Islet of Langerhans (tissue), 1 donor: ENCODE data around the gene CHPF.

Source experiments
- FAIRE-seq: peaks from one replicate; lab custom pipeline; 2011; peaks lifted over from hg19 to GRCh38; lab: Jason Lieb, UNC

Gene CHPF, protein sequence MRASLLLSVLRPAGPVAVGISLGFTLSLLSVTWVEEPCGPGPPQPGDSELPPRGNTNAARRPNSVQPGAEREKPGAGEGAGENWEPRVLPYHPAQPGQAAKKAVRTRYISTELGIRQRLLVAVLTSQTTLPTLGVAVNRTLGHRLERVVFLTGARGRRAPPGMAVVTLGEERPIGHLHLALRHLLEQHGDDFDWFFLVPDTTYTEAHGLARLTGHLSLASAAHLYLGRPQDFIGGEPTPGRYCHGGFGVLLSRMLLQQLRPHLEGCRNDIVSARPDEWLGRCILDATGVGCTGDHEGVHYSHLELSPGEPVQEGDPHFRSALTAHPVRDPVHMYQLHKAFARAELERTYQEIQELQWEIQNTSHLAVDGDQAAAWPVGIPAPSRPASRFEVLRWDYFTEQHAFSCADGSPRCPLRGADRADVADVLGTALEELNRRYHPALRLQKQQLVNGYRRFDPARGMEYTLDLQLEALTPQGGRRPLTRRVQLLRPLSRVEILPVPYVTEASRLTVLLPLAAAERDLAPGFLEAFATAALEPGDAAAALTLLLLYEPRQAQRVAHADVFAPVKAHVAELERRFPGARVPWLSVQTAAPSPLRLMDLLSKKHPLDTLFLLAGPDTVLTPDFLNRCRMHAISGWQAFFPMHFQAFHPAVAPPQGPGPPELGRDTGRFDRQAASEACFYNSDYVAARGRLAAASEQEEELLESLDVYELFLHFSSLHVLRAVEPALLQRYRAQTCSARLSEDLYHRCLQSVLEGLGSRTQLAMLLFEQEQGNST

DNA sequence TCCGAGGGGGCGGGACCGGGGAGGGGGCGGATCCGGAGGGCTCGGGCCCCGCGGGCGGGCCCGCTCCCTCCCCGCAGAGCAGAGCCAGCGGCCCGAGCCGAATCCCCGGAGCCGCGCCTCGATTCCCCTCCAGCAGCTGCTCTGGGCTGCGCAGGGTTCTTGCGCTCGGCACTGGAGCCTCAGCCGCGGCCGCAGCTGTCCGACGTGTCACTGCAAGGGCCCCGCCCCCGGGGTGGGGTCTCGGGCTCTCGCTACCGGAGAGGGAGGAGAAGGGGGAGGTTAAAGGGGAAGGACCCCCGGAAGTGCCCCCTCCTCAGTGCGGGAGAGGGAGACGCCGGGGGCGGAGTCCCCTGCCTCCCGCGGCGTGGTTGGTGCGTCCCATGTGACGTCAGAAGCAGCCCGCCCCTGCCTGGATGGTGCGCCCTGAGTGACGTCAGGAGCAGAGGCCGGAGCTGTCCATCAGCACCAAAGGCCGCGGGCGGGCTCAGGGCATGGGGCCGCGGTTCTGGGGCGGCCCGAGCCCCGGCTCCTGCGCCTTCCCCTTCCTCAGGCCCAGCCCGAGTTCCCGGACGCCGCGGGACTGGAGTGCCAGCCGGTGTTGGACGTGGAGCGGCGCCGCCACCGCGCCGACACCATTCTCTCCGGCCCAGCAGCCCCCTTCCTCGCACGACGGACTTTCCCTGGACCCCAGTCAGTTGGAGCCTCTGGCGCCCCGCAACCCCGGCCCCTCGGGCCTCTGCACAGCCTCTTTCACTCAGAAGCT is at the start of gene CHPF, which contains the start of gene TMEM198:
Gene CHPF, minus strand, starts transcription at position 214 of the 763 bp plus-strand sequence. CDS start 271 bp downstream, outside the sequence.
Gene TMEM198, plus strand, starts transcription at position 433 of the 763 bp plus-strand sequence. CDS start 700 bp downstream, outside the sequence.
- peak; percentile 49 for FAIRE-seq

DNA sequence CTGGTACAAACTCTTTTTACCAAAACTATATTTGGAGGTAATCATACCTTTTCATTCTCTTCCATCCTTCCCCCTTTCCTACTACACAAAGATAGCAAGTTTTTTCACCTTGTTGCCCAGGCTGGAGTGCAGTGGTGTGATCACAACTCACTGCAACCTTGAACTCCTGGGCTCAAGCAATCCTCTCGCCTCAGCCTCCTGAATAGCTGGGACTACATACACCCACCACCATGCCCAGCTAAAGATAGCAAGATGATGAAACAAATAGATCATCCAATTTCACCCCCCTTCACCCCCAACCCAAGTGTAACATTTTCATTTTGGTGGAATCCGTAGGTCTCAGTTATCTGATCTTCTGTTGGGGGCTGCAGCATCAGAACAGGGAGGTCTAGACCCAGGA is 49.5 kb upstream of the CHPF start:
- no peak for FAIRE-seq

DNA sequence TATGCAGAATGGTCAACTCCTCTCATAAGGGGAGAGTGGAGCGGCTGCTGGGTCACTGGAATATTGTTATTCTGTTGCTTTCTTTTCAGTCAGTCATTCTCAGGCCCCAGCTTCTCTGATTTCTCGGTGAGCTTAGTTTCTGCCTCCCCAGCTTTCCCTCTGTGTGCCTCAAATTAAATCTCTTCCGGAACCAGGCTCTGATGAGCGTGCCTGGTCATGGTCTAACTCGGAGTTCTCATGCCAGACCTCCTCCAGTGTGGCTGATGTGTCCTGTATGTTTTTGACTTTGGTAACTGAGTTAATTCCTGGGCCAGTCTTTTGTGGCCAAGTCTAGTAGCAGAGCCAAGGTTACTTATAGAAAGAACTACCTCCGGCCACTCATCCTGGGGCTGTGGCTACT is 49.1 kb upstream of the CHPF start:
- FAIRE-seq, result no peak

DNA sequence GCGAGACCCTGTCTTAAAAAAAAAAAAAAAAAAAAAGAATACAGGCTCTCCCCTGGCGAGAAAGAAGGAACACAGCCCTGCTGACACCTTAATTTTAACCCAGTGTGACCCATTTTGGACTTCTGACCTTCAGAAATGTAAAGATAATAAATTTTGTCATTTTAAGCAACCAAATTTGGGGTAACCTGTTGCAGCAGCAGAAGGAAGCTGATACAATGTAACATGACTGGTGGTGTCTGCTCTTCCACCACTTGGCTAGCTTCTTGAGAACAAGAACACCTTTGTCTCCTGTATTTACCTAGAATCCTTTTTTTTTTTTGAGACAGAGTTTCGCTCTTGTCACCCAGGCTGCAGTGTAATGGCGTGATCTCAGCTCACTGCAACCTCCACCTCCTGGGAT is 47.5 kb upstream of the CHPF start:
- FAIRE-seq, result no peak

DNA sequence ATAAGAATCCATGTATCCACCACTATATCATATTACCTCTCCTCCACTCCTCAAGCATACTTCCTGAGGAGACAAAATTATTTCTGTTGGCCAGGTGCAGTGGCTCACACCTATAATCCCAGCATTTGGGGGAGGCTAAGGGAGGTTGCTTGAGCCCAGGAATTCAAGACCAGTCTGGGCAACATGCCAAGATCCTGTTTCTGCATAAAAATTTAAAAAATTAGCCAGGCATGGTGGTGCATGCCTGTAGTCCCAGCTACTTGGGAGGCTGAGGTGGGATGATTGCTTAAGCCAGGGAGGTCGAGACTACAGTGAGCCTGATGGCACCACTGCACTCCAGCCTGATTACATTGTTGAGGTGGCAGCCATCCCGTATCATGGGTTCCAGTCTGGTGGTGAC is 37.7 kb upstream of the CHPF start:
- FAIRE-seq, result no peak

DNA sequence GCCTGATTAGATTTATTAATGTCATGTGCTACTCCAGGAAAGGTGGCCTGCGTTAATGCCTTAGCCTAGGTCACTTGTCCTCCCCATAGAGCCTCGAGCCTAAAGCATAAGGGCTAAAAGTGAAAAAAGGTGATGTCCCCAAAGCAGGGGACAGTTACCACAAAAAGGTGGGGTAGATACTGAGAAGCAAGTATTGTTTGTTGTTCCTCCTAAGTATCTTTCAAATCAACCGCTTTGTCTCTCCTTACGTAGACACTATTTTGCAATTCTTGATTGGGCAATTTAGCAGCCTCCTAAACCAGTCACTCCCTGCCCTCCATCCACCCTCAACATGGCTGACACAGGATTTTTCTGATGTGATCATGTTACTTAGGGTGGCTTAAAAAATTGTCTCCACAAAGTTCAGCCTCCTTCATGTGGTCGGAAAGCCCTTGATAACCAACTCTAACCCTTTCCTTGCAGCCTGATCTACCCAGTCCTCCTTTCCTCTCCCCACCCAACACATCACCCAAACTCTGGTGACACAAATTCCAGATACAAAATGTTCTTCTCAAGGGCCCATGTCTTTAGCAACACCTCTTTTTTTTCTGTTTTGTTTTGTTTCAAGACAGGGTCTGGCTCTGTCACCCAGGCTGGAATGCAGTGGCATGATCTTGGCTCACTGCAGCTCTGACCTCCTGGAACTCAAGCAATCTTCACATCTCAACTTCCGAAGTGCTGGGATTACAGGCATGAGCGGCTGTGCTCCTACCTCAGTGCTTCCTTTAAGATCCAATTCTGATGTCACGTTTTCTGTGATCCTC is 35.4 kb upstream of the CHPF start:
- FAIRE-seq, result no peak

DNA sequence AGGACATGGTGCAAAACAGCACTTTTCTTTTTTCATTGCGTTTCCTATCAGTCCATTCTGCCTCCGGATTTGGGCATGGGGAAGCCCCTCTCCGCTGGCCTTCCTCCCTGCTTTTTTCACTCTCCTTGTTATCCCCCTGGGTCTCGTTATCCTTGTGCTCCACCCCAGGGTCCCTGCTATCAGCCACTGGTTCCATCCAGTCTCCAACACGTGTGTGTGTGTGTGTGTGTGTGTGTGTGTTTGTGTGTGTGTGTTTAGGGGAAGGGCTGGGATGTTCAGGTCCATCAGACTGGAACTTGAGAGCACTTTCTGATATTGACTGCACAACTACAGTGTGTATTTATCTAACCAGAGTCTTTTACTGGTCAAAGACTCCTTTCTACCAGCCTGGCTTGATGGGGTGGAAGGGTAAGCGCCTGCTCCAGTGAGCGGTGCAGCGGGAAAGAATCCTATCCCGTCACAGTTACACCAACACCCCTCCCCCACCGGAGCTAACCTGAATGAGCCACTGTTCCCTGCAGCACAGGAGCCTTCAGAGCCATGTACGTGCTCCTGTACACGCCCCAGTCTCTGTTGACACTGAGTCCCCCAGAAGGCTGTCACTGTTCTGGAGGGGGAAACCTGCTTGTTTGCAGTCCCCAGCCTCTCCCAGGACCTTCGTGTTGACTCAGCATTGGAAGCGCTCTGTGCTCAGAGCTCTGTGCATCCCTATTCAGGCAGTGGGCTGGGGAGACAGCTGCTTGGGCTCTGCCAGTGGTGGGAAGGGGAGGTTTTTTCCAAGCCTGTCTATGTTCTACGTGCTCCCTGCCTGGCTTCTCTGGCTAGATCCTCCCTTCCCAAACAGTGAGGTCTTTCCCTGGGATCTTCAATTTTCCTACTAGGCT is 33.1 kb upstream of the CHPF start:
- no peak for FAIRE-seq

DNA sequence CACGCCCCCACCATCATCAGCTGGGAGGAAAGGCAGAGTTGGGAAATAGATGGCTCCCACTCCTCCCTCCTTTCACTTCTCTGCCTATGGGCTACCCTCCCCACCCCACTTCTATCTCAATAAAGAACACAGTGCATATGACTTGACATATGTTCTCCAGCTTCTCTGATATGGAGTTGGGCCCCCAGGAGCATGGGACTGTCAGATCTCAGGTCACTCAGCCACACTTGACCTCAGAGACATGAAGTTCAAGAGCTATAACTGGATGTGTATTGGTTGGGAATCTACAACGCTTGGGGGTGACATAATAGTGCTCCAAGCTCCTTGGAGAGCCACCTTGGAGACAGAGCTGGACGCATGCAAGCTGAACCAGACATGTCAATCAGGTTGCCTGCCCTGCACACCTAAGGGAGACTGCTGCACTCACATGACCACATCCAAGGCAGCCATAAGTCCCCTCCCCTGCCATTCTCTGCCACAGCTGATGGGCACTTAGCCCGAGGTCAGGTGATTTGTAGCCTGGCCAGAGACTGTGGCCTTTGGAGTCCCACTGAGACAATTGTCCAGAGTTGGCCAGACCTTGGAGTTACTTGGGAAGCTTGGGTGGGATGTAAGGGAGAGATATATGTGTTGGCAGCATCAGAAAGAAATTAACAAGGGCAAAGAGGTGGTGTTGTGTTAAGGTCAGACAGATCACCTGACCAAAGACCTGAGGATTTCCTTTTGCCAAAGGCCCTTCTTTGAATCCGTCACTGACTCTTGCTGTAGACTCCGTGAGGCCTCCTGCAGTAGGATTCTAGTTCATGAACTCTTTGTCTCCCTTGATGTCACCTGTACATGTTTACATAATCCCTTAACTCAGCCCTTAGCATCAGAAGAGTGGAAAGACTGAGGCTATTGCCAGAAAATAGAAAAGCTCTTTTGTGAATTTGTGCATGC is 32.2 kb upstream of the CHPF start:
- FAIRE-seq, result no peak

DNA sequence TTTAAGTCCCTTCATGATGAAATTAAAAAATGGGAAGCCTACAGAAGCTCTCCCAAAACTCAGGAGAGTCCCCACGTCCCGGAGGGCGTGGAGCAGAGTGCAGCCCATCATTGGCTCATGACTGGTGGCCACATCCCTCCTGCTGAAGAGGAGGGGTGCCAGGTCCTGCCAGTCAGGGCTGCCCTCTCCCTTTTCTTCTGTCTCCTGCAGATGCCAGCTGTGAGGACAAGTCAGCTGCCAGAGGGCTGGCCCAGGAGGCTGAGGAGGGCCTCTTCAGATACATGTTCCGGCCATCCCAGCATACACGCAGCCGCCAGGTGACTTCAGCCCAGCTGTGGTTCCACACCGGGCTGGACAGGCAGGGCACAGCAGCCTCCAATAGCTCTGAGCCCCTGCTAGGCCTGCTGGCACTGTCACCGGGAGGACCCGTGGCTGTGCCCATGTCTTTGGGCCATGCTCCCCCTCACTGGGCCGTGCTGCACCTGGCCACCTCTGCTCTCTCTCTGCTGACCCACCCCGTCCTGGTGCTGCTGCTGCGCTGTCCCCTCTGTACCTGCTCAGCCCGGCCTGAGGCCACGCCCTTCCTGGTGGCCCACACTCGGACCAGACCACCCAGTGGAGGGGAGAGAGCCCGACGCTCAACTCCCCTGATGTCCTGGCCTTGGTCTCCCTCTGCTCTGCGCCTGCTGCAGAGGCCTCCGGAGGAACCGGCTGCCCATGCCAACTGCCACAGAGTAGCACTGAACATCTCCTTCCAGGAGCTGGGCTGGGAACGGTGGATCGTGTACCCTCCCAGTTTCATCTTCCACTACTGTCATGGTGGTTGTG is 31.1 kb upstream of the CHPF start:
- no peak for FAIRE-seq

DNA sequence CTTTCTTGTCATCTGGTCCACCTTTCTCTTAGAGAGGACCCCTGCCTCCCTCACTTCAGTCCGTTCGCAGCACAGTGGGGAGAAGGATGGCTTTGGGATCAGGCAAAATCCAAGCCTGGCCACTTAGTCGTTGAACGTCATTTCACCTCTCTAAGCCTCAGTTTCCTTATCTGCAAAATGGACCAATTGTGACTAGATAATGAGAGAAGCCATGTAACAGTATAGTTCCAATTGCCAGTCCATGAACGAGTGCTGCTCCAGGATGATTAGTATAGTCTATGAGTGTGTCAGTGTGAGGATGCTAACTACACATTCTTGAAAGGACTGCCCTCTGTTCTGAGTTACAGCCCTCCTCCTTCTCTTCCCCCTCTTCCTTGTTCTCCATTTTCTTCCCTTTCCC is 29.6 kb upstream of the CHPF start:
- no peak for FAIRE-seq

DNA sequence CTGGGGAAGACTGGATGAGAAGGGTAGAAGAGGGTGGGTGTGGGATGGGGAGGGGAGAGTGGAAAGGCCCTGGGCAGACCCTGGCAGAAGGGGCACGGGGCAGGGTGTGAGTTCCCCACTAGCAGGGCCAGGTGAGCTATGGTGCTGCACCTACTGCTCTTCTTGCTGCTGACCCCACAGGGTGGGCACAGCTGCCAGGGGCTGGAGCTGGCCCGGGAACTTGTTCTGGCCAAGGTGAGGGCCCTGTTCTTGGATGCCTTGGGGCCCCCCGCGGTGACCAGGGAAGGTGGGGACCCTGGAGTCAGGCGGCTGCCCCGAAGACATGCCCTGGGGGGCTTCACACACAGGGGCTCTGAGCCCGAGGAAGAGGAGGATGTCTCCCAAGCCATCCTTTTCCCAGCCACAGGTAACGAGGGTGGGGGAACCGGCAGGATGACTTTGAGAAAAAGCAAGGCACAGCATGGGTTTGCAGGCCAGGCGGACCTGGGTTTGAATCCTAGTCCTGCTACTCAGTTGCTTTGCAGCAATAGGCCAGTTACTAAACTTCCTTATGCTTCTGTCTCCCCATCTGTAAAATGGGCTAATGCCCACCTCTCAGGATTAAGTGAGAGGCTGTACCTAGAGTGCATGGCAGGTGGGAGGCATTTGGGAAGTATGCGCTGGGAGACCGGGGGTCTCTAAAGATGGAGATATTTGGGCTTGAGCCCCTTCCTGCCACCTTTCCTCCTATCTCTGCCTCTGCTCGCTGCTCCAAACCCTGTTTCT is 28.8 kb upstream of the CHPF start, which contains the start of gene INHA:
Gene INHA, plus strand, starts transcription at position 74 of the 765 bp plus-strand sequence. Its CDS starts 65 bp downstream, at position 139.
- no peak for FAIRE-seq

DNA sequence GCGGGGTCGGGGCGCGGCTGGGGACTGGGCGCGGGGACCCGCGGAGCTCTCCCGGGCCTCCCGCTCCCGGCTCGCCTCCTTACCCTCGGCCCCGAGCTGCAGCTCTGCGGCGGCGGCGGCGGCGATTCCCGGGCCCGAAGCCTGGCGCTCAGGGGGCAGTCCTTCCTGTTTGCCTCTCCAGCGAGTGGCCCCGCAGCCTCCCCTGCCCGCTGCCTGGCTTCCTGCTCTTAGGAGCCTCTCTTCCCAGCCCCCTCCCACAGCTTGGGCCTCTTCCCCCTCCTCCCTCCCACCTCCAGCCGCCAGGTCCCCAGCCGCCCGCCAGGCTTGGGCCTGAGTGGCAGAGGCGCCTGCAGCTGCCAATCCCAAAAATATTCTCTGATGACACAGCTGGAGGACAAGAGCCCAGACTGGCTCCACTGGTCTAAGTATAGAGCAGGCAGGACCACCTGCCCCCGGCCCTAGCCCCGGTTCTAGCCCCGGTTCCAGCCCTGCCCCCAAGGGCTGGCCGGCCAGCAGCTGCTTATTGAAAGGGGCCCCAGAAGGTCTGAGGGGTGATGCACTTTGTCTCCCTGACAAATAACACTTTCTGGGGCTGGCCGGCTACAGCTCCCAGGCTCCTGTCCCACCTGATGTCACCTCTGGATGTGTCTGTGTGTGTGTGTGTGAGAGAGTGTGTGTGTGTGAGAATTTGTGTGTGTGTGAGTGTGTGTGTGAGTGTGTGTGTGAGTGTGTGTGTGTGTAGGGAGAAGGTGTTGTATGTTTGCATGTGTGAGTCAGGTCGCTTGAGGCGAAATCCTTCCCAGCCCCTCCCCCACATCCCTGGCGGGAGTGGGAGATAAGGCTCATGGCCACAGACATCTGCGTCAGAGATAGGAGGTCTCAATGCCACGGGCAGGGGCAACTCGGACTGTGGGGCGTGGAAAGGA is 28.0 kb upstream of the CHPF start, which contains the start of gene OBSL1:
Gene OBSL1, minus strand, starts transcription at position 229 of the 926 bp plus-strand sequence. CDS start 307 bp downstream, outside the sequence.
- FAIRE-seq, result peak; percentile 41

DNA sequence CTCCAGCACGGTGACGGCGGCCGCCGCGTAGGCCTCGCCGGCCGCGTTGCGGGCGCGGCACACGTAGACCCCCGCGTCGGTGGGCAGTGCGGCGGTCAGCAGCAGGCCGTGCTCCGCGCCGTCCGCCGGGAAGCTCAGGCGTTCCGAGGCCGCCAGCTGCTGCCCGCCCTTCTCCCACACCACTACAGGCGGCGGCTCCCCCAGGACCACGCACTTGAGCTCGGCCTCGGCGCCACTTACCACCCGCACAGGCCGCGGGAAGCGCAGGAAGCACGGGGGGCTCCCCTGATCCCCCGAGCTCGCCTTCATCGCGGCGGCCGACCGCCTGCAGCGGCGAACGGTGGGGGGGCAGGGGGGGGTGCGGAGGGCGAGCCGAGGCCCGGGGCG is 27.3 kb upstream of the CHPF start:
- no peak for FAIRE-seq

DNA sequence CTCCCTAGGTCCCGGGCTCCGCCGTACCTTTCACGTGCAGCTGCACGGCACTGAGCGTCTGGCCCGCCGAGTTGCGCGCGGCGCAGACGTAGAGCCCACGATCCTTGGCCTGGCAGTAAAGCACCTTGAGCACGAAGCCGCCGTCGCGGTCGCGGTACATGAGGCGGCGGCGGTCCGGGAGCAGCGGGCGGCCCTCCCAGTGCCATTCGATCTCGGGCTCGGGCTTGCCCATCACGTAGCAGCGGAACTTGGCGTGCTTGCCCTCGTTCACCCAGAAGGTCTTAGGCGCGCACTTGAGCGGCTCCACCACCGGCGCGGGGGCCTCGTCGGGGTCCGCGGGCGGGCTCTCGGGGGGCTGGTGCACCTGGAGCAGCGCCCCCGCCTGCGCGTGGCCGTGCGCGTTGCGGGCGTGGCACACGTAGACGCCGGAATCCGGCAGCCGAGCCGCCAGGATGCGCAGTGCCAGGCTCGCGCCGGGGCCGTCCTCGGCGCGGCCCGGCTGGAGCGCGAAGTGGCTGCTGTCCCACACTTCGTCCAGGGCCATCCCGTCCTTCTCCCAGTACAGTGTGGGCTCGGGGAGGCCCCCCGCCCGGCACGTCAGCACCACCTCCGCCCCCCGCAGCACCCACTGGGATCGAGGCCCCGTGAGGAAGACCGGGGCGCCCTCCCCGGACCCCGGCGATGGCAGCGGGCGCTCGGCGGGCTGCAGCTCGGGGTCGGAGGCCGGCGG is 26.8 kb upstream of the CHPF start:
- no peak for FAIRE-seq

DNA sequence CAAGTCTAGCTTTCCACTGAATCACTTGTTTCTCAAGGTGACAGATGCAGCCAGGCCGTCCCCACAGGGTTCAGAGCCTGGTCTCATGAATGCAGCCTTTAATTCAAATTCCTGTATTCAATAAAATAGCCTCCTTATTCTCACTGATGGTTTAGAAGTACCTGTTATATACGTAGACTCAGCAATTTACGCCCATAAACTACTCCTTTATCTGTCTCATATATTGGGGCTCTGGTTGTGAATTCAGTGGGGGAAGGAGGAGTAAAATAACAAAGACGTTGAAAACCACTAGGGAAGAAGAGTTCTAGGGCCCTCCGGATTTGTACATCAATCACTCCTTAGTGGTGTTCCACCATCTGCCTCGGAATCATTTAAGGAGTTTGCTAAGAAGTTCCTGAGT is 26.0 kb upstream of the CHPF start:
- FAIRE-seq, result no peak

DNA sequence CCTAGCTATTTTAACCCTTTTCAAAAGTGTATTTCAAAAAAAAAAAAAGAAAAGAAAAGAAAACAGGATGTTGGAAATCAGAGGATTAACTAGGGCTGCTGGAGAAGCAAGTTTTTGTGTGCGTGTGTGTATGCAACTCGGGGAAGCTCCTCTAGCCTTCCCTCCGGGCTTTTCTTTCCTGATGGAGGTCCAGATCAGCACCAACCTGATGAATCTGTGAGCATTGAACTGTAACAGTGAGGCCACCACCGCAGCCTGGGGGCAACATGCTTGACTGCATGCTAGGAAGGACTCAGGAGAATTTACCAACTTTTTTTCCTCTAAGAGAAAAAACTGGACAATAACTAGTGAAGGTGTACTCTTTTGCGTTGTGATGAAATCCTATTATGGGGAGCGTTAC is 25.4 kb upstream of the CHPF start:
- no peak for FAIRE-seq
